Measurements from ENCODE around the gene KLHL29.

- TF ChIP-seq CTCF (conservative IDR thresholded peaks at IDR 0.05) (no peak), ZFX (IDR thresholded peaks at IDR 0.05) (no peak)
Observed at GRCh38 chr2:23397478-23397877, 12.5 kb downstream of the KLHL29 start.
